ENCODE measurements around the gene C8A. TPM values are rescaled to one million over a fixed set of nuclear protein-coding genes. Genes with fewer than 3 reads are reported as not detected.

C8A gene
- total RNA-seq, 1 donor from 2014 or later = not detected

GRCh38 chr1:56963667-56964066 is 109.1 kb downstream of the C8A start:
- no peaks in the 10 kb centered on the region for H3K36me3 Mint-ChIP-seq (ENCODE audit: unreplicated experiment)
- no peak for TF ChIP-seq CTCF (IDR thresholded peaks at IDR 0.05)

GRCh38 chr1:56964349-56965017 is 109.9 kb downstream of the C8A start:
- no peak for DNase-seq (ENCODE audit: extremely low spot score, unreplicated experiment)
- no peaks in the 10 kb centered on the region for H3K36me3 Mint-ChIP-seq (ENCODE audit: unreplicated experiment)
- H3K4me1 Mint-ChIP-seq (ENCODE audit: unreplicated experiment) = no peaks in the 10 kb centered on the region
- no peak overlapping the region for H3K4me3 Mint-ChIP-seq (ENCODE audit: unreplicated experiment)
- peaks cover 4% of the 10 kb centered on the region for H3K27me3 Mint-ChIP-seq (ENCODE audit: unreplicated experiment)
- TF ChIP-seq CTCF (IDR thresholded peaks at IDR 0.05) = no peak
- no peaks in the 10 kb centered on the region for H3K9me3 Mint-ChIP-seq (ENCODE audit: unreplicated experiment)
- no peak overlapping the region for H3K27ac Mint-ChIP-seq (ENCODE audit: unreplicated experiment)

More at GRCh38 chr1:56963667-56964066, 109.1 kb downstream of the C8A start:
- no peak for DNase-seq (ENCODE audit: extremely low spot score, unreplicated experiment)
- no peaks in the 10 kb centered on the region for H3K4me1 Mint-ChIP-seq (ENCODE audit: unreplicated experiment)
- no peak overlapping the region for H3K4me3 Mint-ChIP-seq (ENCODE audit: unreplicated experiment)
- H3K9me3 Mint-ChIP-seq (ENCODE audit: unreplicated experiment) = no peaks in the 10 kb centered on the region
- H3K27ac Mint-ChIP-seq (ENCODE audit: unreplicated experiment) = no peak overlapping the region
- H3K27me3 Mint-ChIP-seq (ENCODE audit: unreplicated experiment) = peaks cover 7% of the 10 kb centered on the region

- Mint-ChIP-seq H3K4me3 (ENCODE audit: unreplicated experiment) (no peak overlapping the region), H3K27ac (ENCODE audit: unreplicated experiment) (no peak overlapping the region), H3K27me3 (ENCODE audit: unreplicated experiment) (peaks cover 4% of the 10 kb centered on the region), H3K4me1 (ENCODE audit: unreplicated experiment) (no peaks in the 10 kb centered on the region), H3K9me3 (ENCODE audit: unreplicated experiment) (no peaks in the 10 kb centered on the region), H3K36me3 (ENCODE audit: unreplicated experiment) (no peaks in the 10 kb centered on the region)
- no peak for TF ChIP-seq CTCF (IDR thresholded peaks at IDR 0.05)
- no peak for DNase-seq (ENCODE audit: extremely low spot score, unreplicated experiment)
These were observed 110.6 kb downstream of the C8A start for GRCh38 chr1:56965191-56965590.

- H3K4me1 Mint-ChIP-seq (ENCODE audit: unreplicated experiment) = no peaks in the 10 kb centered on the region
- no peak for TF ChIP-seq CTCF (IDR thresholded peaks at IDR 0.05)
- no peaks in the 10 kb centered on the region for H3K9me3 Mint-ChIP-seq (ENCODE audit: unreplicated experiment)
- DNase-seq (ENCODE audit: extremely low spot score, unreplicated experiment) = no peak
- peaks cover 4% of the 10 kb centered on the region for H3K27me3 Mint-ChIP-seq (ENCODE audit: unreplicated experiment)
- no peak within 1 kb of the TSS for H3K4me3 Mint-ChIP-seq (ENCODE audit: unreplicated experiment)
- H3K36me3 Mint-ChIP-seq (ENCODE audit: unreplicated experiment) = no peaks in the 10 kb centered on the region
- H3K27ac Mint-ChIP-seq (ENCODE audit: unreplicated experiment) = no peak within 1 kb of the TSS
These were observed 111.5 kb downstream of the C8A start, which contains the start of gene C8B for GRCh38 chr1:56965916-56966697. TSS of gene C8B (minus strand) at chr1:56966015. CDS start at chr1:56965948, 67 bp downstream.

- TF ChIP-seq CTCF (IDR thresholded peaks at IDR 0.05) = no peak
- DNase-seq (ENCODE audit: extremely low spot score, unreplicated experiment) = no peak
- peaks cover 4% of the 10 kb centered on the region for H3K27me3 Mint-ChIP-seq (ENCODE audit: unreplicated experiment)
- H3K4me3 Mint-ChIP-seq (ENCODE audit: unreplicated experiment) = no peak overlapping the region
- no peaks in the 10 kb centered on the region for H3K36me3 Mint-ChIP-seq (ENCODE audit: unreplicated experiment)
- no peaks in the 10 kb centered on the region for H3K9me3 Mint-ChIP-seq (ENCODE audit: unreplicated experiment)
- H3K4me1 Mint-ChIP-seq (ENCODE audit: unreplicated experiment) = no peaks in the 10 kb centered on the region
- no peak overlapping the region for H3K27ac Mint-ChIP-seq (ENCODE audit: unreplicated experiment)
These were observed 112.1 kb downstream of the C8A start for GRCh38 chr1:56966698-56966999.
